ENCODE measurements around the gene USP31. TPM values are rescaled to one million over a fixed set of nuclear protein-coding genes. Genes with fewer than 3 reads are reported as not detected.

Gene USP31
- total and polyA plus RNA-seq, 2 donors (not counting 1 experiment from before 2014, with no cell fraction given): 1.6 to 6.7 TPM

GRCh38 chr16:23057013-23057596 lies 92.1 kb downstream of the USP31 start:
- H3K27me3 Mint-ChIP-seq: peaks cover 34% of the 10 kb centered on the region
- H3K36me3 ChIP-seq (replicated peaks in 1 of 2; ENCODE audit: control extremely low read depth in 1 of 2, control insufficient read depth in 1 of 2, extremely low read depth in 1 of 2, insufficient read depth in 2 of 2, low read length in 1 of 2): no peaks in the 10 kb centered on the region
- ChIA-PET POLR2A (no interaction called here), CTCF (interaction anchor here (1.1 to 1.7 kb wide), 2 partner anchors 1349 to 1400 kb away, joined by 3 to 4 read pairs; no protein-coding TSS in a partner anchor)
- TF ChIP-seq EZH2 (IDR thresholded peaks at IDR 0.05; ENCODE audit: borderline replicate concordance, insufficient read depth, low read depth, low read length, poor library complexity, severe bottlenecking) (no peak), CTCF (IDR thresholded peaks at IDR 0.05) (no peak)
- H2AFZ ChIP-seq (ENCODE audit: insufficient read depth, low read depth, low read length, poor library complexity, severe bottlenecking): no peak overlapping the region
- no peaks in the 10 kb centered on the region for H3K9me3 ChIP-seq (ENCODE audit: control extremely low read depth in 1 of 3, control insufficient read depth in 2 of 3, insufficient read depth in 1 of 3, low read length in 2 of 3)
- WGBS (ENCODE audit: insufficient coverage): no CpG with 5 or more reads among the region's 1 CpG
- no peaks in the 10 kb centered on the region for H3K9me3 Mint-ChIP-seq (ENCODE audit: insufficient read depth)
- no peak overlapping the region for H3K4me3 ChIP-seq (ENCODE audit: control extremely low read depth in 1 of 5, extremely low read depth in 1 of 5, insufficient read depth in 1 of 5, low read depth in 2 of 5, low read length in 4 of 5)
- no peaks in the 10 kb centered on the region for H3K79me2 ChIP-seq (ENCODE audit: control insufficient read depth, insufficient read depth, low read length)
- no peak for ATAC-seq (ENCODE audit: low read depth)
- no peak overlapping the region for H3K27ac ChIP-seq (ENCODE audit: low read length in 2 of 2)
- no peak overlapping the region for H3K4me2 ChIP-seq (replicated peaks; ENCODE audit: low read depth, low read length, poor library complexity, severe bottlenecking)
- H3K27me3 ChIP-seq (replicated peaks in 1 of 4; ENCODE audit: control extremely low read depth in 1 of 4, control insufficient read depth in 3 of 4, insufficient read depth in 4 of 4, low read length in 3 of 4): peaks cover 0 to 3% (median 1%) of the 10 kb centered on the region in 4 experiments
- intact Hi-C loops (cut with micrococcal nuclease): no loop called here
- no peak for DNase-seq
- peaks cover 7% of the 10 kb centered on the region for H3K4me1 Mint-ChIP-seq
- H3K4me3 Mint-ChIP-seq: no peak overlapping the region
- H3K4me1 ChIP-seq (ENCODE audit: control insufficient read depth in 2 of 2, insufficient read depth in 2 of 2, low read length in 2 of 2): peaks cover 5% of the 10 kb centered on the region in 2 donors
- no peak overlapping the region for H3K27ac Mint-ChIP-seq
- no peaks in the 10 kb centered on the region for H4K20me1 ChIP-seq (ENCODE audit: control insufficient read depth, insufficient read depth, low read length, poor library complexity, severe bottlenecking)
- H3K9ac ChIP-seq (ENCODE audit: low read length): no peak overlapping the region

GRCh38 chr16:23055481-23055880 lies 93.8 kb downstream of the USP31 start:
- Histone ChIP-seq H3K9me3 (ENCODE audit: control extremely low read depth in 1 of 3, control insufficient read depth in 2 of 3, insufficient read depth in 1 of 3, low read length in 2 of 3) (no peaks in the 10 kb centered on the region), H3K4me3 (ENCODE audit: control extremely low read depth in 1 of 5, extremely low read depth in 1 of 5, insufficient read depth in 1 of 5, low read depth in 2 of 5, low read length in 4 of 5) (no peak overlapping the region), H3K9ac (ENCODE audit: low read length) (no peak overlapping the region), H3K36me3 (replicated peaks in 1 of 2; ENCODE audit: control extremely low read depth in 1 of 2, control insufficient read depth in 1 of 2, extremely low read depth in 1 of 2, insufficient read depth in 2 of 2, low read length in 1 of 2) (no peaks in the 10 kb centered on the region), H3K27me3 (replicated peaks in 1 of 4; ENCODE audit: control extremely low read depth in 1 of 4, control insufficient read depth in 3 of 4, insufficient read depth in 4 of 4, low read length in 3 of 4) (peaks cover 0 to 3% (median 2%) of the 10 kb centered on the region in 4 experiments), H3K27ac (ENCODE audit: low read length in 2 of 2) (no peak overlapping the region), H4K20me1 (ENCODE audit: control insufficient read depth, insufficient read depth, low read length, poor library complexity, severe bottlenecking) (no peaks in the 10 kb centered on the region), H3K79me2 (ENCODE audit: control insufficient read depth, insufficient read depth, low read length) (no peaks in the 10 kb centered on the region), H3K4me2 (replicated peaks; ENCODE audit: low read depth, low read length, poor library complexity, severe bottlenecking) (no peak overlapping the region), H3K4me1 (ENCODE audit: control insufficient read depth in 2 of 2, insufficient read depth in 2 of 2, low read length in 2 of 2) (peaks cover 2% of the 10 kb centered on the region in 2 donors), H2AFZ (ENCODE audit: insufficient read depth, low read depth, low read length, poor library complexity, severe bottlenecking) (no peak overlapping the region)
- CTCF ChIA-PET: interaction anchor here (1.7 kb wide), 1 partner anchor 1347 kb away, joined by 4 read pairs; no protein-coding TSS in a partner anchor
- TF ChIP-seq CTCF (IDR thresholded peaks at IDR 0.05): no peak
- TF ChIP-seq EZH2 (IDR thresholded peaks at IDR 0.05; ENCODE audit: borderline replicate concordance, insufficient read depth, low read depth, low read length, poor library complexity, severe bottlenecking): no peak
- 60% methylated on average over 1 of the region's 3 CpGs for WGBS (ENCODE audit: insufficient coverage)
- H3K4me3 Mint-ChIP-seq: no peak overlapping the region
- H3K4me1 Mint-ChIP-seq: peaks cover 3% of the 10 kb centered on the region
- POLR2A ChIA-PET: no interaction called here
- DNase-seq (no peak), ATAC-seq (ENCODE audit: low read depth) (no peak)
- H3K27ac Mint-ChIP-seq: no peak overlapping the region
- intact Hi-C loops (cut with micrococcal nuclease): no loop called here
- no peaks in the 10 kb centered on the region for H3K9me3 Mint-ChIP-seq (ENCODE audit: insufficient read depth)
- peaks cover 33% of the 10 kb centered on the region for H3K27me3 Mint-ChIP-seq

Data from B cell (primary cell).